ENCODE measurements around the gene MYBPC2.

DNA sequence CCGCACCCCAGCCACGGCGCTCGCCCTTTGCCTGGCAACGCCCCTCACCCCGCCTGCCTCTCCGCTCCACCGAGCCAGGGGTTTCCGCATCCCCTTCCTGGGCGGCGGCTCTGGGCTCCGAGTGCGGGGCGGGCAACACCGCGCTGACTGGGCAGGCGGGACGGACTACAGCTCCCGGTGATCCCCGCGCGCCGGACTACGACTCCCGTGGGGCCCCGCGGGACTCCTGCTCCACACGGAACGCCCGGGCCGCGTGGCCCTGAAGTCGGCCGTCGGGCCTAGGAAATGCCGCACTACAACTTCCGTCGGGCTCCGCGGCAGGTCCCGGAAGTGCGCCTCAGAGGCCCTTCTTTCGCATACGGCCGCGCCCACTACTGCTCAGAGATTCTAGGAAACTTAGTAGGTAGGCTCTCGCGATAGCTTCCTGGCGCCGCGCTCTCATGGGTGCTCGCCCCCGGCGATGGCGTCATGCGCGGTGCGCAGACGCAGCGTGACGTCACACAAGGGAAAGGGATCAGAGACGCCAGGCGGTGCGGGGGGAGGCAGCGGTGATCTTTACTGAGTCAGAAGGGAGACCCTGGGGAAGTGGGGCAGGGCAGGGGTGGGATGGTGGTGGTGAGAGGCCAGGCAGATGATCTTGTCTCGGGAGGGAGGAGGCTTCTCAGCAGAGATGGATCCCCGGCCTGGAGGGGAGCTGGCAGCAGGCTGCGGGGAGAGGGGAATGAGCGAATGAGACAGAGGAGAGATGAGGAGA is 78.6 kb downstream of the MYBPC2 start, which contains the start of gene JOSD2:
- peak; percentile 98 to 99 for TF ChIP-seq MAZ (CRISPR knock-in tag; conservative IDR thresholded peaks at IDR 0.05 in 1 of 2, IDR thresholded peaks at IDR 0.05 in 1 of 2)
- TF ChIP-seq ARHGAP35 (IDR thresholded peaks at IDR 0.05; ENCODE audit: partially characterized antibody): peak; percentile 93
- TF ChIP-seq POLR2AphosphoS5 (IDR thresholded peaks at IDR 0.05; ENCODE audit: control insufficient read depth, insufficient read depth, low read depth, low read length): no peak
- TF ChIP-seq, protein P1, sequence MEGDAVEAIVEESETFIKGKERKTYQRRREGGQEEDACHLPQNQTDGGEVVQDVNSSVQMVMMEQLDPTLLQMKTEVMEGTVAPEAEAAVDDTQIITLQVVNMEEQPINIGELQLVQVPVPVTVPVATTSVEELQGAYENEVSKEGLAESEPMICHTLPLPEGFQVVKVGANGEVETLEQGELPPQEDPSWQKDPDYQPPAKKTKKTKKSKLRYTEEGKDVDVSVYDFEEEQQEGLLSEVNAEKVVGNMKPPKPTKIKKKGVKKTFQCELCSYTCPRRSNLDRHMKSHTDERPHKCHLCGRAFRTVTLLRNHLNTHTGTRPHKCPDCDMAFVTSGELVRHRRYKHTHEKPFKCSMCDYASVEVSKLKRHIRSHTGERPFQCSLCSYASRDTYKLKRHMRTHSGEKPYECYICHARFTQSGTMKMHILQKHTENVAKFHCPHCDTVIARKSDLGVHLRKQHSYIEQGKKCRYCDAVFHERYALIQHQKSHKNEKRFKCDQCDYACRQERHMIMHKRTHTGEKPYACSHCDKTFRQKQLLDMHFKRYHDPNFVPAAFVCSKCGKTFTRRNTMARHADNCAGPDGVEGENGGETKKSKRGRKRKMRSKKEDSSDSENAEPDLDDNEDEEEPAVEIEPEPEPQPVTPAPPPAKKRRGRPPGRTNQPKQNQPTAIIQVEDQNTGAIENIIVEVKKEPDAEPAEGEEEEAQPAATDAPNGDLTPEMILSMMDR (IDR thresholded peaks at IDR 0.05 in 2 of 3, conservative IDR thresholded peaks at IDR 0.05 in 1 of 3; ENCODE audit: insufficient read depth in 2 of 3, low read depth in 1 of 3, low read length in 3 of 3): peak in 1 of 3 experiments; percentile 11; a peak in 1 of 6 replicates
- TF ChIP-seq SAFB2 (IDR thresholded peaks at IDR 0.05; ENCODE audit: borderline replicate concordance, low read depth, low read length, severe bottlenecking): no peak
- TF ChIP-seq ZNF24 (IDR thresholded peaks at IDR 0.05): no peak

Measured in K562 (cell line).